SIG-M5 (cell line): ENCODE measurements around the gene TBCE.
"Not testable (repeated sequence)": the region's sequence is repeated elsewhere in the genome, so short reads cannot be mapped to it uniquely, and the experiment has no call there.

Experiments
- DNase-seq: peaks from one replicate; lab custom pipeline; 2025; lab: John Stamatoyannopoulos, UW

The TBCE gene

GRCh38 chr1:235351898-235352297 lies 15.3 kb upstream of the TBCE start:
- DNase-seq = no peak

DNA sequence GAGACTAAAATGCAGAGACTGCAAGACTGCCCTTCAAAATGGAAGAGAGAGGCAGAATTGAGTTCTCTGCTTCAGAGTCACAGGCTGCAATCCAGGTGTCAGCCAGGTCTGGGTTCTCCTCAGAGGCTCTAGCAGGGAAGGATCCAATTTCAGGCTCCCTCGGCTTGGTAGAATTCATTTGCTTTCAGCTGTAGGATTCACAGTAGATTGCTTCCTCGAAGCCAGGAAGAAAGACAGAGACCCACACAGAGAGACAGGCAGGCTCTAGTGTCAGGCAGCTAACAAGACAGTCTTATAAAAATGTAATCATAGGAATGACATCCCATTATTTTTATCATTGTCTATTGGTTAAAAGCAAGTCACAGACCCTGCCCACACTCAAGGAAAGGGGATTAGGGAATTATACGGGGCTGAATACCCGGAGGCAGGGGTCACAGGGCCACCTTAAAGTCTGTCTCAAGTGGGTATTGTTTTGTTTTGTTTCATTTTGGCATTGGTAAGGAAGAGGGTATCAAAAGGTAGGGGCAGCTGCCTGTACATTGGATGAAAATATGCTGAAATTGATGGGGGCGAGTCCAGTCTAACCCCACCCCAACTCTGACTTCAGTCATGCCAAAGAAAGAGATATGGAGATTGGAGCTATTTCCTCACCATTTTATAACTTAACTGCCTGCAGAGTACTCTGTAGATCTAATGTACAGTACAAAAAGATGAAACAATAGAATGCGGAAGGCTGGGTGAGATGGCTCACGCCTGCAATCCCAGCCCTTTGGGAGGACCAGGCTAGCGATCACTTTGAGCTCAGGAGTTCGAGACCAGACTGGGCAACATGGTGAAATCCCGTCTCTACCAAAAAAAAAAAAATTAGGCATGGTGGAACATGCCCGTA lies 9.5 kb upstream of the TBCE start:
- no peak for DNase-seq

- DNase-seq = no peak
Observed at GRCh38 chr1:235358899-235359298, 8.3 kb upstream of the TBCE start.

- not testable (repeated sequence) for DNase-seq
Observed at GRCh38 chr1:235364189-235364588, 3.0 kb upstream of the TBCE start.

- no peak for DNase-seq
Observed at GRCh38 chr1:235366286-235366685, 941 bp upstream of the TBCE start.

- no peak for DNase-seq
Observed at GRCh38 chr1:235368428-235368827, 1.2 kb downstream of the TBCE start.

DNA sequence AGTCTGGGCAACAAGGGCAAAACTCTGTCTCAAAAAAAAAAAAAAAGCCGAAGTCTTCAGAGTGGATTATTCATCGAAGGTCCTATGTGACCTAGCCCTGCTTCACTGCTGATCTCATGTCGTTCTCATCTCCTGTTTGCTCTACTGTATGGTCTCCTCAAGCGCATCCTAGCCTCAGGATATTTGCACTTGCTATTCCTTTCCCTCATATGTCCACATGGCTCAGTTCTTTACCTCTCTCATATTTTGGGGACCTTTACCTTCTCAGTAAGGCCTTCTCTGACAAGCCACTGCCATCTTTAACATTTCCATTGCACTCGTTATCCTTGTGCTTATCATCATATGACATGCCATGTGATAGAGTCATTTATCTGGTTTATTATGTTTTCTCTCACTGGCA lies 2.6 kb downstream of the TBCE start:
- no peak for DNase-seq

GRCh38 chr1:235375919-235376605 lies 8.8 kb downstream of the TBCE start:
- no peak for DNase-seq

- not testable (repeated sequence) for DNase-seq
Observed at GRCh38 chr1:235378134-235378735, 11.0 kb downstream of the TBCE start.

DNA sequence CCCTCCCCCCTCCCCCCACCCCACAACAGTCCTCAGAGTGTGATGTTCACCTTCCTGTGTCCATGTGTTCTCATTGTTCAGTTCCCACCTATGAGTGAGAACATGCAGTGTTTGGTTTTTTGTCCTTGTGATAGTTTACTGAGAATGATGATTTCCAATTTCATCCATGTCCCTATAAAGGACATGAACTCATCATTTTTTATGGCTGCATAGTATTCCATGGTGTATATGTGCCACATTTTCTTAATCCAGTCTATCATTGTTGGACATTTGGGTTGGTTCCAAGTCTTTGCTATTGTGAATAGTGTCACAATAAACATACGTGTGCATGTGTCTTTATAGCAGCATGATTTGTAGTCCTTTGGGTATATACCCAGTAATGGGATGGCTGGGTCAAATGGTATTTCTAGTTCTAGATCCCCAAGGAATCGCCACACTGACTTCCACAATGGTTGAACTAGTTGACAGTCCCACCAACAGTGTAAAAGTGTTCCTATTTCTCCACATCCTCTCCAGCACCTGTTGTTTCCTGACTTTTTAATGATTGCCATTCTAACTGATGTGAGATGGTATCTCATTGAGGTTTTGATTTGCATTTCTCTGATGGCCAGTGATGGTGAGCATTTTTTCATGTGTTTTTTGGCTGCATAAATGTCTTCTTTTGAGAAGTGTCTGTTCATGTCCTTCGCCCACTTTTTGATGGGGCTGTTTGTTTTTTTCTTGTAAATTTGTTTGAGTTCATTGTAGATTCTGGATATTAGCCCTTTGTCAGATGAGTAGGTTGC lies 14.9 kb downstream of the TBCE start:
- DNase-seq = not testable (repeated sequence)

GRCh38 chr1:235385633-235386032 lies 18.4 kb downstream of the TBCE start:
- DNase-seq = not testable (repeated sequence)

GRCh38 chr1:235391874-235392273 lies 24.6 kb downstream of the TBCE start:
- DNase-seq = no peak

DNA sequence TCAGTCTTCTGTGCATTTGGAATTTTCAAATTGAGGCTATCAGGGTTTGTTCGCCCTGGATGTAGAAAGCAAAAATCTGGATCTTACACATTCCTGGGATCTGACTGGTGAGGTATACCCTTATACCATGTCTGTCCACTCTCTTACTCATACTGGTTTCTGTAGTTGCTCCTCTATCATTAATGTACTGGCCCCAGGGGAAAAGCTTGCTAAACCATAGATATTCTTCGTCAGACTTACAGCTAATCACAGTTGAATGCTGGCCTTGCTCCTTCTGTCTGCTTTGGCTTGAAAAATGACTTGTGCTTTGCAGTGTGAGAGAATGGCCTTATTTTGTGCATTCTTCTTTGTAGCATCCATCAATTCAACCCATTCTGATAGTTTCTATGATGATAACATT lies 30.5 kb downstream of the TBCE start:
- no peak for DNase-seq

DNA sequence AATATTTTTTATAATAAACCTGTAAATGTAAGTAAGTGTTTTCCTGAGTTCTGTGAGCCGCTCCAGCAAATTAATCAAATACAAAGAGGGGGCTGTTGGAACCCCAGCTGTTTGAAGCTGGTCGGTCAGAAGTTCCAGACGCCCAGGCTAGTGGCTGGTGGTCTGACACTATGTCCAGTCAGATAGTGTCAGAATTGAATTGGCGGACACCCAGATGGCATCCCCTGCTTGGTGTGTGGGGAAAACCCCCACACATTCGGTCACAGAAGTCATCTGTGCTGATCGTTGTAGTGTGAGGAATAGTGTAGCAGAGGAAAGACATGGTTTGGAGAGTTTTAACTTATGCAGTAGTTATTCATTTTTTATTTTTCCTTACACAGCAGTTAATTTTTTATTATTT lies 32.4 kb downstream of the TBCE start:
- DNase-seq = no peak

GRCh38 chr1:235401251-235401650 lies 34.0 kb downstream of the TBCE start:
- DNase-seq = no peak

GRCh38 chr1:235402457-235403200 lies 35.4 kb downstream of the TBCE start:
- no peak for DNase-seq

GRCh38 chr1:235403593-235403992 lies 36.4 kb downstream of the TBCE start:
- DNase-seq = no peak

DNA sequence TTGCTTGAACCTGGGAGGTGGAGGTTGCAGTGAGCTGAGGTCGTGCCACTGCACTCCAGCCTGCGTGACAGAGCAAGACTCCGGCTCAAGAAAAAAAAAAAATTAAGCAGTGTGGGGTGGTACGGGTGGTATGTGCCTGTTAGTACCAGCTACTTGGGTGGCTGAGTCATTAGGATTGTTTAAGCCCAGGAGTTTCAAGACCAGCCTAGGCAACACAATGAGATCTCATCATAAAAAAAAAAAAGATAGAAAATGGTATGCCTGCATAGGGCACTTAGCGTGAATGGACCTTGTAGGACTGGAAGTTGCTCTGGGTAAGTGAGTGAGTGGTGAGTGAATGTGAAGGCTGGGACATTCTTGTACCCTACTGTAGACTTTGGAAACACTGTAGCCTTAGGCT lies 37.0 kb downstream of the TBCE start:
- DNase-seq = no peak

GRCh38 chr1:235407419-235407818 lies 40.2 kb downstream of the TBCE start:
- no peak for DNase-seq

DNA sequence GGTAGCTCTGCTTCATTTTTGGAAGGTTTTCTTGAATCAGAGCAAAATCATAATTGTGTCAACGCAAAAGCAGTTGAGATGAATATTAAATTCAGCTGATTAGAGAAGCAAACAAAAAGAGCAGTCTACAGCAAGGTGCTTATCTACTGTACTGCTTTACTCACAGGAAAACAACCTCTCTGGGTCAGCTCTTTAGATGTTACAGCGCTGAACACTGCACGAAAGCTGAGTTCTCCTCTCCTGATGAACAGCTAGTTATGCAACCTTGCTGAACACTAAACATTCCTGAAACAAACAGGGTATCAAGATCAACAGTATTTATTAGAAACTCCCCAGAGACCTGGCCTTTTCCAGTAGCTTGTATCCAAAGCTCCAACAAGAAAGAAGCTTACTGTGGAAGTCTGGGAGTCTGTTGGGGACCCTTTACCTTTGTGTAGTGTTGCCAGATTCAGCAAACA lies 41.3 kb downstream of the TBCE start:
- DNase-seq = no peak
